Neural cell (in vitro differentiated cells): ENCODE results near the gene FLRT3. TPM values are rescaled to one million over a fixed set of nuclear protein-coding genes. Genes with fewer than 3 reads are reported as not detected.

Experiments
- H2AFZ ChIP-seq: fragments of 200-600, 300-800 bp; sonication (generic), shearing (Covaris generic); 2 replicates; pipeline ENCODE4 v1.6.0; 2014; ENCODE audit warnings: low read depth, mild to moderate bottlenecking, antibody characterized with exemption, low read length, moderate library complexity
- H3F3A ChIP-seq: fragments of 200-600 bp; shearing (Covaris generic); 2 replicates; pipeline ENCODE4 v1.6.1; 2016; ENCODE audit warnings: mild to moderate bottlenecking, moderate library complexity, mixed read lengths, antibody characterized with exemption, low read length; ENCODE audit not compliant: insufficient read depth, poor library complexity, severe bottlenecking
- H3K27ac ChIP-seq: fragments of 200-600, 300-800 bp; sonication (generic), shearing (Covaris generic); 2 replicates; pipeline ENCODE4 v1.5.1; 2014; ENCODE audit warnings: mild to moderate bottlenecking, low read length, moderate library complexity
- H3K27me3 ChIP-seq: fragments of 300-800, 200-600 bp; sonication (generic), shearing (Covaris generic); 2 replicates; pipeline ENCODE4 v1.6.0; 2014; ENCODE audit warnings: mild to moderate bottlenecking, low read depth, low read length, moderate library complexity; ENCODE audit not compliant: insufficient read depth
- H3K36me3 ChIP-seq: fragments of 300-800, 200-600 bp; sonication (generic), shearing (Covaris generic); 2 replicates; pipeline ENCODE4 v1.5.1; 2014; ENCODE audit warnings: mild to moderate bottlenecking, antibody characterized with exemption, low read length, moderate library complexity; ENCODE audit not compliant: insufficient read depth
- H3K4me2 ChIP-seq: fragments of 300-800, 200-600 bp; sonication (generic), shearing (Covaris generic); 2 replicates; pipeline ENCODE4 v1.6.0; 2014; ENCODE audit warnings: mild to moderate bottlenecking, low read length
- H3K4me3 ChIP-seq: fragments of 300-800, 200-600 bp; sonication (generic), shearing (Covaris generic); 2 replicates; pipeline ENCODE4 v1.5.1; 2014; ENCODE audit warnings: mild to moderate bottlenecking, low read length, moderate library complexity
- H3K79me2 ChIP-seq: fragments of 200-600 bp; shearing (Covaris generic); replicated peaks from 2 replicates; pipeline ENCODE4 v1.6.0; 2014; ENCODE audit warnings: mild to moderate bottlenecking, low read length, moderate library complexity; ENCODE audit not compliant: insufficient read depth
- H3K9ac ChIP-seq: fragments of 300-800, 200-600 bp; sonication (generic), shearing (Covaris generic); 2 replicates; pipeline ENCODE4 v1.6.1; 2016; ENCODE audit warnings: mild to moderate bottlenecking, low read length, mixed read lengths
- H3K9me2 ChIP-seq: fragments of 200-600 bp; shearing (Covaris generic); 2 replicates; pipeline ENCODE4 v1.6.1; 2016; ENCODE audit warnings: mild to moderate bottlenecking, low read length, mixed read lengths; ENCODE audit not compliant: insufficient read depth
- H3K9me3 ChIP-seq: fragments of 200-600, 300-800 bp; sonication (generic), shearing (Covaris generic); 2 replicates; pipeline ENCODE4 v1.6.1; 2016; ENCODE audit warnings: mild to moderate bottlenecking, mixed run types, low read length, moderate library complexity, mixed read lengths
- H4K20me1 ChIP-seq: fragments of 200-600 bp; shearing (Covaris generic); 2 replicates; pipeline ENCODE4 v1.6.1; 2016; ENCODE audit warnings: mild to moderate bottlenecking, mixed run types; ENCODE audit not compliant: insufficient read depth
- CTCF ChIP-seq: fragments of 450-650 bp; IDR thresholded peaks from 2 replicates; pipeline ENCODE4 v1.5.1; 2014; ENCODE audit warnings: antibody characterized with exemption, mild to moderate bottlenecking, moderate library complexity; ENCODE audit not compliant: poor library complexity, severe bottlenecking
- EP300 ChIP-seq: fragments of 450-650 bp; conservative IDR thresholded peaks from 2 replicates; pipeline ENCODE4 v1.6.1; 2014; ENCODE audit warnings: antibody characterized with exemption, mild to moderate bottlenecking, moderate library complexity; ENCODE audit not compliant: poor library complexity, severe bottlenecking
- EZH2 ChIP-seq: fragments of 200-600, 300-800 bp; shearing (Covaris generic), sonication (generic); IDR thresholded peaks from 2 replicates; pipeline ENCODE4 v1.6.1; 2014; ENCODE audit warnings: antibody characterized with exemption, low read length, borderline replicate concordance, mild to moderate bottlenecking; ENCODE audit not compliant: insufficient read depth, poor library complexity, severe bottlenecking
- MXI1 ChIP-seq: fragments of 450-650 bp; conservative IDR thresholded peaks from 2 replicates; pipeline ENCODE4 v1.6.1; 2014; ENCODE audit warnings: antibody characterized with exemption, mild to moderate bottlenecking; ENCODE audit not compliant: poor library complexity, severe bottlenecking
- POLR2AphosphoS5 ChIP-seq: IDR thresholded peaks from 2 replicates; pipeline ENCODE4 v1.6.1; 2012
- RAD21 ChIP-seq: fragments of 450-650 bp; conservative IDR thresholded peaks from 2 replicates; pipeline ENCODE4 v1.6.1; 2014; ENCODE audit warnings: antibody characterized with exemption, mild to moderate bottlenecking, moderate library complexity
- REST ChIP-seq: IDR thresholded peaks from 2 replicates; pipeline ENCODE4 v1.6.1; 2012; ENCODE audit warnings: borderline replicate concordance
- SMC3 ChIP-seq: fragments of 450-650 bp; conservative IDR thresholded peaks from 2 replicates; pipeline ENCODE4 v1.6.1; 2014; ENCODE audit warnings: antibody characterized with exemption, mild to moderate bottlenecking, moderate library complexity; ENCODE audit not compliant: poor library complexity
- TAF1 ChIP-seq: IDR thresholded peaks from 2 replicates; pipeline ENCODE4 v1.6.1; 2012; ENCODE audit warnings: low read depth
- polyA plus RNA-seq: library from polyadenylated mRNA; depleted of rRNA; stranded (reverse); fragments of >200 nt; gene quantifications from 2 replicates; pipeline ENCODE4 v1.2.3, GENCODE V29; 2014

Gene FLRT3
- polyA plus RNA-seq, 1 donor from 2014 or later = 3.2 TPM

- Histone ChIP-seq H3K79me2 (no peaks in the 10 kb centered on the region), H2AFZ (no peak overlapping the region)
- TF ChIP-seq RAD21 = no peak
- no peak for TF ChIP-seq REST
- no peak for TF ChIP-seq TAF1
- TF ChIP-seq CTCF = no peak
- no peak for TF ChIP-seq EZH2
These were observed 34.3 kb downstream of the FLRT3 start for GRCh38 chr20:14303106-14303505.

GRCh38 chr20:14299831-14300230 is 37.6 kb downstream of the FLRT3 start:
- Histone ChIP-seq H3K9me2 (no peaks in the 10 kb centered on the region), H3K36me3 (no peaks in the 10 kb centered on the region), H3F3A (no peaks in the 10 kb centered on the region), H3K9ac (no peak overlapping the region), H3K79me2 (no peaks in the 10 kb centered on the region), H3K4me2 (no peak overlapping the region), H3K4me3 (no peak overlapping the region), H4K20me1 (no peaks in the 10 kb centered on the region), H3K27me3 (no peaks in the 10 kb centered on the region), H3K9me3 (no peaks in the 10 kb centered on the region), H2AFZ (no peak overlapping the region), H3K27ac (no peak overlapping the region)
- TF ChIP-seq SMC3 (no peak), EP300 (no peak), EZH2 (no peak), CTCF (no peak), TAF1 (no peak), MXI1 (no peak), RAD21 (no peak), POLR2AphosphoS5 (no peak), REST (no peak)

More at GRCh38 chr20:14303106-14303505, 34.3 kb downstream of the FLRT3 start:
- Histone ChIP-seq H3K9ac (no peak overlapping the region), H3K9me3 (no peaks in the 10 kb centered on the region), H3K9me2 (no peaks in the 10 kb centered on the region), H3K4me2 (no peak overlapping the region), H3K27ac (no peak overlapping the region), H3K4me3 (no peak overlapping the region), H4K20me1 (no peaks in the 10 kb centered on the region), H3K27me3 (no peaks in the 10 kb centered on the region), H3K36me3 (no peaks in the 10 kb centered on the region), H3F3A (no peaks in the 10 kb centered on the region)
